GM18505 (cell line): Measurements from ENCODE around the gene GPC6.
"Not testable (repeated sequence)": the region's sequence is repeated elsewhere in the genome, so short reads cannot be mapped to it uniquely, and the experiment has no call there.

Source experiments
- ATAC-seq: cut with Tn5 transposase; IDR thresholded peaks from one replicate; pipeline ENCODE4 v1.9.1; 2021; ENCODE audit not compliant: unreplicated experiment
- POLR2A ChIP-seq: IDR thresholded peaks from 4 replicates; pipeline ENCODE4 v1.6.1; 2011; ENCODE audit warnings: borderline replicate concordance; ENCODE audit not compliant: insufficient read depth, insufficient read length; ENCODE audit errors: extremely low read depth

GPC6 gene

DNA sequence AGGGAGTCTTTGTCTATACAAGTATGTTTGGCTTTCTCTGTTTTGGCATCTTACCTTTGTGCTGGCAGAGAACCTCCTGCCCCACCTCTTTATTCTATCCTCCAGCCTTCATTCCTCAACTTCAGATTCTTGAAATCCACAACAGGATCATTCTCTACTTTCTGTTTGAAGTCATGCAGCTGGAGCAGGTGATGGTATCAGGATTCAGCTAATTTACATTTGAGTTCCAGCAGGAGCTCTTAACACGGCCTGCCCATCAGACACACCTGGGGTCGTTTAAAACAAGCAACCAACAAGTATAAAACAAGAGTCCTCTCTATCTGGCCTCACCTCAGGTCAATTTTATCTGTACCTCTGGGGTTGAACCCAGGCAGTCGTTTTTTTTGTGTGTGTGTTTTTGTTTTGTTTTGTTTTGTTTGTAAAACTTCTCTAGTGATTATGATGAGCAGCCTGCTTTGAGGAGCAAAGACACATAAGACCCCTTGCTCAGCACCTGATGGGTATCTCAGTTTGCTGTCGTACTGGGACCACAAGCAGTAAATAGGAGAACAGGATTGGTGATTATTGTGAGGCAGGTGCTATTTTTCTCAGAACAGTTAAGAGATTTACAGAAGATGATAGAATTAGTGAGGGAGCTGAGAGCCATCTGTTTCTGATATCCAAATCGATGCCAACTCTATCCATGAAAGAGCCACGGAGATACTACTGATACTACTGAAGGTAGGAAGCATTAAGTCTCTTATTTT lies 78.4 kb downstream of the GPC6 start:
- no peak for ATAC-seq
- no peak for TF ChIP-seq POLR2A

DNA sequence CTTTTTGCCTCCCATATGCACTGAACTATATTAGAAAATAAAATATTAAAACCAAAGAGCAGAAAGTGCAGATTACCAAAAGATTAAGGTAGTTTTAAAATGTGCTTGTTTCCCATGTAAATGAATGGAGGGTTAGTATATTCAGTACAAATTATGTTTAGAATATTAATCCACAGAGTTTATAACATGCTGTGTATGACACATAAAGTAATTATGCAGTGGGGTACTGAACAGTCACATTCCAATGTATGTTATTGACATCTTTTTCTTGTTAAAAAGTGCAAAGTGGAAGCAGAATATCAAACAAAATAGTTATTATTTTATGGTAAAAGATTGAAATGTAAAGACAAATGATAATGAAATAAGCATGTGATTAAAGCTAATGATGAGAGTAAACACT lies 79.3 kb downstream of the GPC6 start:
- no peak for TF ChIP-seq POLR2A
- no peak for ATAC-seq

DNA sequence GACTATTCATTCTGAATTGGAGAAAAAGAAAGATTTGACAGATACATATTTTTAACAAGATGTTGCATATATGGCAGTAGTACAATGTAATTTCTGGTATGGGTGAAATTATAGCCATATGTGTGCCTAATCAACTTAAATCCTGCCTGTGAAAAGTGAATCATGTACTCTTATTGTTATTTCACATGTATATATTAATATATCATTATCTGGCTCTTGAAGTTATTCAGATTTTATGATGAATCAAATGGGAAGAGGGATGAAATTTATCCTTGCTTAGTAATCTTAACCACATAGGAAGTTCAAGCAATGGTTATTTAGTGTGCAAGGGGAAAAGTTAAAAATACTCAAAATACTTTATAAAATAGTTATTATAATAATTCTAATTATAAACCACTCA lies 80.5 kb downstream of the GPC6 start:
- no peak for TF ChIP-seq POLR2A
- no peak for ATAC-seq

DNA sequence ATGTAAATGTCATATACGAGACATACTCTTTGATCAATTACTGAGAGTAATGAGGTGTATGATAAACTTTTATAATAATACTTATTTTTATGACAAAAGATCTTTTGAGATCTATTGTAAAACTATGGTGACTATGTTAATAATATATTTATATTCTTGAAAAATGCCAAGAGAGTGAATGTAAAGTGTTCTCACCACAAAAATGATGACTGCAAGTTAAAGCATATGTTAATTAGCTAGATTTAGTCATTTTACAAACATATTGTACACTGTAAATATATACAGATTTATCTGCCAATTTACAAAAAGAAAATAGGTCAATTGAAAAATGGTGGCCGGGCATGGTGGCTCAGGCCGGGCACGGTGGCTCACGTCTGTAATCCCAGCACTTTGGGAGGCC lies 81.0 kb downstream of the GPC6 start:
- no peak for ATAC-seq

DNA sequence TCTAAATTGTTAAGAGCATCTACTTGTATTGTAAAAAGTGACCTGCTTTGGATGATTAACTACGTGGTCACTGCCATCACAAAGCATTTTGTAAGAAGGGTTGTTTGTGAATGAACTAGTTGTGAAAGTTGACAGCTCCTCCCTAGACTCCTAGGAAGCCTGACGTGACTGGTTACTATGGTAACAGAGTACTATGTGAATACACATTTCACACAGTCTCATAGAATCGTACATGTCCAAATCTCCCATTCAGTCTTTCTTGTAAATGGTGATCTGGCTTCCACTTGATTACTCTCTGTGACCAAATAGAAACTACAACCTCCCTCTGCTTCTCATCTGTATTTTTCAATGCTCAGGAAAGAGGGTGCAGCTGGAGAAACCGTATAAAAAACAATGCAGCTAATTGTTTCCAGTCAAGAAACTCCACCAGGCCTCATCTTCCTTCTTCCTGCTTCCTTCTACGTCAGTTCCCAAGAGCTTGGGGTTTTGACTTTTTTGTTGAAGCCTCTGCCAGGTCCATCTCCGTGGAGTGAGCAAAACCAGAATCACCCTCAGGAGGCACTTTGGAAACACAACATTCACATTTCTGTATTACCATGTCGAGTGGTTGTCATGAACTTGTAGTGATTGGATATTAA lies 83.4 kb downstream of the GPC6 start:
- ATAC-seq, result no peak
- no peak for TF ChIP-seq POLR2A

More for the DNA sequence above, 81.0 kb downstream of the GPC6 start:
- no peak for TF ChIP-seq POLR2A

DNA sequence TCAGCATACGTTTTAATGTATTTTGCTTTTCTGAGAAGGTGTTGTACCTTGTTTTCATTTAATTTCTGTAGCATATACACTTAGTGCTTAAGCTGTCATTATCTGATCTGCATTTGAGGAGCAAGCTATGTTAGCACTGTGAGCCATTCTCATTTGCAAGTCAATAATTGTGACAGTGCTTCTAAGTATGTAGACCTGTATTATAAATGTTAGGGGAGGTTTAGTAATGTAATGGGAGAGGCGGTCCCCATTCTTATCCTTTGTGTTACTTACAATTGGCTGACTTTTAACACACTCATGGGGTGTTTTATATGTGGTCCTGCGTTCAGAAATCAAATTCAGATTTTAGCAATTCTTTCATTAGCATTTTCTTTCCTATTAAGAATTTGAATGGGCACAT lies 90.2 kb downstream of the GPC6 start:
- TF ChIP-seq POLR2A, result no peak

DNA sequence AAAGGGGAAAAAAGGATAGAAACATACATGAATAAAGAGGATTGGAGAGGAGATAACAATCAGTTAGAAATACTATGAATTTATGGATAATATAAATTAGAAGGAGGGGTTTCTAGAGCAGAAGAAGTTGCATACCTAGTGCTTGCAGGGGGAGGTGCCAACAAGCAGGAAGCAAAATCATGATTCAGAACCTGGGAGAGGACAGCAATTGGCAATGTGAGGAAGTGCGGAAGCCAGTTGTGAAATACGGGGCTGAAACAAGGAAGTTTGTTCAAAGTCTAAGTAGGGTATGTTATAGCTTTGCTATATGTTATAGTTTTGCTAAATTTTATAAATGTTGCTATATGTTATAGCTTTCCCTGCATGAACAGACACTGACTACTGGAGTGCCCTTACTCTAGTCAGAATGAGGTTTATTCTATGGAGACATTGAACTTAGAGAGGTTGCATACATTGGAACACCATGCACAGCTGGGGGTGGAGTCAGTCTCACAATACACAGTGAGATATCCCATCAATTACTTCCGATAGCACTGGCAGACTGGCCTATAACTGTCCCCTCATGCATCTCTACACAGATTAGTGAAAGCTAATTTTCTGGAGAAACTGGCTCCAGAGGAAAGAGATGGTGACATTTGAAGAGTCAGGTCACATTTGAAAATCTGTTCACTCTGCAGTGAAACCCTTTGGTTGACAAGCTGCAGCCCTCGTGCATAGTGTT lies 92.1 kb downstream of the GPC6 start:
- ATAC-seq, result no peak

More for the DNA sequence above, 90.2 kb downstream of the GPC6 start:
- no peak for ATAC-seq

DNA sequence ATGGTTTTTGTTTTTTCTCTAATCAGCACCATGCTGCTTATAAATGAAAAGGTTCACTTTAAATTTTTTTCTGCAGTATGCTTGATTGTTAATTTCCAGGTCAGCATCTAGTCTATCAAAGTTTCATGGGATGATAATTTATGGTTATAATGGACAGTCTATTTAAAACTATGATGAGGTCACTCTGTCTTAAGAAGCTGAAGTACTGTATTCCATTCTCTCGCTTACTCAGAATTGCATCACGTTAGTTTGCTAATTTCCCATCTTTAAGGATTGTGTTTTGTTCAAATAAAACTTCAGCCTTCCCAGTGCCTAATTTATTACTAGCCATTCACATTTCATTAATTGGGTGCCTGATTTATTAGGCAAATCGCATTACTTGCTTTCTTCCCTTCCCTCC lies 94.3 kb downstream of the GPC6 start:
- no peak for TF ChIP-seq POLR2A
- no peak for ATAC-seq

More for the DNA sequence above, 92.1 kb downstream of the GPC6 start:
- TF ChIP-seq POLR2A, result no peak

DNA sequence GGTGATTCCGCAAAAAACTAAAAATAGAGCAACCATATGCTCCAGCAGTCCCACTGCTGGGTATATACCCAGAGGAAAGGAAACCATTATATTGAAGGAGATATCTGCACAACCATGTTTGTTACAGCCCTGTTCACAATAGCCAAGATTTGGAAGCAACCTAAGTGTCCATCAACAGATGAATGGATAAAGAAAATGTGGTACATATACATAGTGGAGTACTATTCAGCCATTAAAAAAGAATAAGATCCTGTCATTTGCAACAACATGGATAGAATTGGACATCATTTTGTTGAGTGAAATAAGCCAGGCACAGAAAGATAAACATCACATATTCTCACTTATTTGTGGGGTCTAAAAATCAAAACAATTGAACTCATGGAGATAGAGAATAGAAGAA lies 97.3 kb downstream of the GPC6 start:
- not testable (repeated sequence) for ATAC-seq

DNA sequence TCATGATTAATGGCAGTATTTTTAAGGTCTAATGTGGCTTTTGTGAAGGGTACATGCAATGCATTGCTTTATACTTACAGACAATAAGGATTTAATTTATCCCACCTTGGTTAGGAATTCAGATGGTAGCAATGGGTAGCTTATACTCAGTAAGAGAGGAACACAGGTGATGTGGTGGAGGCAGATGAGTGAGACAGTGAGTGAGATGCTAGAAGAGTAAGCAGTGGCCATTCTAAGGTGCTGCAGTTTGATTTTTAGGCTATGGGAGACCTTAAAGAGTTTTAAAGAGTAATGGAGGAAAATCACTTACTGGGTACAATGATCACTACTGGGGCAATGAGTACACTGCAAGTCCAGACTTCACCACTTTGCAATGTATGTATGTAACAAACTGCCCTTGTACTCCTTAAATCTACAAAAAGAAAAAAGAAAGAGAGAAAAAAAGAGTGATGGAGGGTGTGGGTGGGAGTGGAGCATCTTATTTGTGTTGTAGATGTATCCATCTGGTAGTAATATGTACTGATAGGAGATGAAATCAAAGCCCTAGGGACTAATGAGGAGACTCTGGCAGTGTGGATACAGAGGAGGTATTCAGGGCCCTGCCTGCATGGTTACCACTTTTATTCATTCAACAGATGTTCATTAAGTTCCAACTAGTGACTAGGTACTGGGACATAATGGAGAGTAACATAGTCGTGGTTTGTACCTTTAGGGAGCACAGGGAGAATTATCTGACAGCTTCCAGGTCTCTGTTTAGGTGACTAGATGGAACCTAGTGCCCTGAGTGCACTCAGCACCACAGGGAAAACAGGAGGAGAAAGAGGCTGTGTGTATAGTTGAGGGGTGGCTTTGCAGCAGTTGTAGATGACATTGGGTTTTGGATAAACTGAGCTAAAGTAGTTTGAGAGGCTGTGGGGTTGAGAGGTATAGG lies 99.0 kb downstream of the GPC6 start:
- no peak for TF ChIP-seq POLR2A
- ATAC-seq, result no peak

DNA sequence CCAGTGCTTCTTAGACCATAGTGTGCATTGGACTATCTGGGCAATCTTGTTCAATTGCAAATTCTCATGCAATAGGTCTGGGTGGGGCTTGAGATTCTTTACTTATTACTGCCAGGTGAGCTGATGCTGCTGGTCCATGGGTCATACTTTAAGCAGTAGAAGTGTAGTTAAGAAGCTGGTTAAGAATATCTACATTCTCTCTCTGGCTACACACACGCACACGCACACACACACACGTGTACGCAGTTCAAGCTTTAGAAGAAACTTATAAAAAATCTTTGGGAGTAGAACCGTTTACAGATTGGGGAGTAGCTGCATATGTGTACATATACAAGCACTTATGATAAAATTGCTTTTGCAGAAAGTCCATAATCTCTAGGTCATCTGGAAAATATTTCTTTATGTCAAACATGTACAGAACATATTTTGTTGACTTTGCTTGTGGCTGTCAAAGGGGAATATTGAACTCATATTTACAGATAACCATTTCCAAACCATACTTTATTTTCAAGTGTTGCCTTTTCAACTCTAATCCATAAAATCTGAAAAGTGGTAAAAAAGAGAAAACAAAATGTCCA lies 99.7 kb downstream of the GPC6 start:
- no peak for ATAC-seq
- no peak for TF ChIP-seq POLR2A

DNA sequence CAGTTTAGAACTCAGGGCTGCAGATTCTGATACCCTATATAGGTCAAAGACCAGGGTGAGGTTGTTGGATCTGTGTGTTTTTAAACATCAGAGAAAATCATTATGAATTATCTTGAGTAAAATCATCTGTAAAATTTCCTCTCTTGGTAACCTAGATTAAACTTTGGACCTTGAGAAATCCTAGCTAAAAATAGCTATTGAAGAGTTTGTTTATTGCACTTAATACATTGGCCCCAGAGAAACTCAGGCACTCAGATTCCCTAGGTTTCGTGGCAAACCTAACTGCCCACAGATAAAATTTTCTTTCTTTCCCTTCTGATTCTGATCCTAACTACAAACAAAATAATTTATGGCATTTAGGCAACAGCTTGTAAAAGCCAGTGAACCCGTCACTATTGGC lies 102.3 kb downstream of the GPC6 start:
- no peak for ATAC-seq
- no peak for TF ChIP-seq POLR2A

DNA sequence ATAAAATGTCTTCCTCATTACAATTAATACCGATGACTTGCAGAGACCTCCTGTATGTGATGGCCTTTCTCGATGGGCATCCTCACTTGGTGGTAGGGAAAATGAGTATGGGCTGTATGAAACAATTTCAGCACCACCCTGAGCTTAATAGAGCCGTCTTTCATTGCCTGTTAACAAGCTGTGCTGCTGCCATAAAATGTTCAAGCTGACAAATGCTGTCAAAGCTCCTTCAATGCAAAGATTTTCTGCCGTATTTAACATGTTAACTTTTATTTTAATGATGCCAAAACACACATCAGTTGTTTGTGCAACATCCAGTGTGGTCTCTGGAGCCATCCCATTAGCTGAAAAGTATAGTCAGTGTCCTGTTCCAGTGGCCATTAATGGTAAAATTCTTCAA lies 110.1 kb downstream of the GPC6 start:
- TF ChIP-seq POLR2A, result no peak
- no peak for ATAC-seq
